IMR-90 (cell line): ENCODE data around the gene ARHGEF39. TPM values are rescaled to one million over a fixed set of nuclear protein-coding genes. Genes with fewer than 3 reads are reported as not detected.

Source experiments
- ATAC-seq: fragments of 200-7000 bp; cut with Tn5 transposase; 2 replicates; pipeline ENCODE4 v1.9.1; 2020; ENCODE audit warnings: low read depth, mild to moderate bottlenecking, moderate library complexity
- BruUV-seq: library from RNA; stranded (reverse); fragments of 400-500 nt; replicated peaks from 2 replicates; lab custom pipeline; 2021; lab: Mats Ljungman, UMichigan
- CTCF ChIA-PET: fragments of 300-600 bp; formaldehyde crosslinking; extraction: SDS; loops from one replicate; lab custom pipeline; 2021; ENCODE audit warnings: antibody characterized with exemption; lab: Yijun Ruan, JAX
- POLR2A ChIA-PET: fragments of 300-600 bp; sonication (Branson Sonifier 250); formaldehyde crosslinking; loops from one replicate; lab custom pipeline; 2022; ENCODE audit warnings: antibody characterized with exemption; ENCODE audit not compliant: unreplicated experiment; lab: Charles Lee
- DNase-seq: peaks from one replicate; pipeline ENCODE4 v3.0.0; 2013
- H2AFZ ChIP-seq: replicated peaks from 2 replicates; pipeline ENCODE3; 2013; ENCODE audit warnings: low read length, mild to moderate bottlenecking; ENCODE audit not compliant: poor library complexity
- H2AK5ac ChIP-seq: 2 replicates; pipeline ENCODE4 v1.6.1; 2013; ENCODE audit warnings: low read depth, low read length, inconsistent platforms
- H2AK9ac ChIP-seq: replicated peaks from 2 replicates; pipeline ENCODE3; 2013; ENCODE audit warnings: mild to moderate bottlenecking, low read depth, low read length, moderate library complexity; ENCODE audit not compliant: poor library complexity
- H2BK120ac ChIP-seq: 2 replicates; pipeline ENCODE4 v1.6.1; 2013; ENCODE audit warnings: low read depth, low read length, inconsistent platforms
- H2BK15ac ChIP-seq: 3 replicates; pipeline ENCODE4 v1.6.1; 2013; ENCODE audit warnings: low read depth, low read length, inconsistent platforms
- H2BK20ac ChIP-seq: 2 replicates; pipeline ENCODE4 v1.6.1; 2013; ENCODE audit warnings: low read depth, mild to moderate bottlenecking, inconsistent platforms, low read length, moderate library complexity
- H2BK5ac ChIP-seq: 2 replicates; pipeline ENCODE4 v1.6.1; 2013; ENCODE audit warnings: mild to moderate bottlenecking, low read depth, low read length, inconsistent platforms; ENCODE audit not compliant: poor library complexity, severe bottlenecking
- H3K14ac ChIP-seq: replicated peaks from 2 replicates; pipeline ENCODE4 v1.6.1; 2013; ENCODE audit warnings: low read depth, low read length, inconsistent platforms
- H3K18ac ChIP-seq: 2 replicates; pipeline ENCODE4 v1.6.1; 2013; ENCODE audit warnings: low read depth, low read length, control low read depth
- H3K23ac ChIP-seq: 2 replicates; pipeline ENCODE4 v1.6.1; 2013; ENCODE audit warnings: low read depth, low read length, inconsistent platforms
- H3K27ac ChIP-seq: 2 replicates; pipeline ENCODE4 v1.5.1; 2013; ENCODE audit warnings: mild to moderate bottlenecking, control low read depth, low read length; ENCODE audit not compliant: insufficient read depth
- H3K27me3 ChIP-seq: 2 replicates; pipeline ENCODE4 v1.6.1; 2013; ENCODE audit warnings: low read length; ENCODE audit not compliant: control insufficient read depth, insufficient read depth
- H3K36me3 ChIP-seq: 2 replicates; pipeline ENCODE4 v1.6.1; 2013; ENCODE audit warnings: low read length, mixed read lengths; ENCODE audit not compliant: control insufficient read depth, insufficient read depth
- H3K4ac ChIP-seq: 2 replicates; pipeline ENCODE4 v1.6.1; 2013; ENCODE audit warnings: low read depth, low read length, inconsistent platforms
- H3K4me1 ChIP-seq: 2 replicates; pipeline ENCODE4 v1.6.1; 2013; ENCODE audit warnings: low read length, mixed read lengths; ENCODE audit not compliant: control insufficient read depth, insufficient read depth
- H3K4me2 ChIP-seq: 2 replicates; pipeline ENCODE4 v1.6.1; 2013; ENCODE audit warnings: low read depth, mild to moderate bottlenecking, control low read depth, low read length, moderate library complexity
- H3K4me3 ChIP-seq: 2 replicates; pipeline ENCODE4 v1.5.1; 2013; ENCODE audit warnings: low read depth, mild to moderate bottlenecking, control low read depth, low read length, moderate library complexity; ENCODE audit not compliant: insufficient read depth
- H3K56ac ChIP-seq: 2 replicates; pipeline ENCODE4 v1.6.1; 2013; ENCODE audit warnings: low read length, inconsistent platforms; ENCODE audit not compliant: insufficient read depth; ENCODE audit errors: extremely low read depth
- H3K79me1 ChIP-seq, 2 experiments: 2 replicates each; pipeline ENCODE4 v1.6.1; 2013; ENCODE audit warnings: low read length in 2 of 2, inconsistent platforms in 1 of 2, low read depth in 1 of 2
- H3K9ac ChIP-seq: 2 replicates; pipeline ENCODE4 v1.6.1; 2013; ENCODE audit warnings: low read depth, low read length, control low read depth
- H3K9me1 ChIP-seq: 2 replicates; pipeline ENCODE4 v1.6.1; 2013; ENCODE audit warnings: low read length, inconsistent platforms; ENCODE audit not compliant: insufficient read depth
- H3K9me3 ChIP-seq: 2 replicates; pipeline ENCODE4 v1.6.1; 2013; ENCODE audit warnings: low read length; ENCODE audit not compliant: control insufficient read depth, insufficient read depth
- H4K20me1 ChIP-seq: 2 replicates; pipeline ENCODE4 v1.6.1; 2013; ENCODE audit warnings: low read length, inconsistent platforms; ENCODE audit not compliant: insufficient read depth
- H4K5ac ChIP-seq: 2 replicates; pipeline ENCODE4 v1.6.1; 2013; ENCODE audit warnings: mild to moderate bottlenecking, low read depth, low read length, control low read depth
- H4K8ac ChIP-seq, 2 experiments: 2 replicates each; pipeline ENCODE4 v1.6.1; 2013; ENCODE audit warnings: low read depth in 2 of 2, low read length in 2 of 2, control low read depth in 1 of 2, inconsistent platforms in 1 of 2
- H4K91ac ChIP-seq: 2 replicates; pipeline ENCODE4 v1.6.1; 2013; ENCODE audit warnings: low read depth, low read length, inconsistent platforms; ENCODE audit not compliant: insufficient read depth
- MAZ ChIP-seq: IDR thresholded peaks from 2 replicates; pipeline ENCODE4 v1.6.1; 2012; ENCODE audit warnings: low read depth, mild to moderate bottlenecking, low read length, improper control_type of control experiment, moderate library complexity, borderline replicate concordance
- MXI1 ChIP-seq: IDR thresholded peaks from 2 replicates; pipeline ENCODE4 v1.6.1; 2012; ENCODE audit warnings: low read depth, mild to moderate bottlenecking, low read length, moderate library complexity, borderline replicate concordance
- RAD21 ChIP-seq: IDR thresholded peaks from 2 replicates; pipeline ENCODE4 v1.6.1; 2012; ENCODE audit warnings: low read length, improper control_type of control experiment
- RCOR1 ChIP-seq: IDR thresholded peaks from 2 replicates; pipeline ENCODE4 v1.6.1; 2012; ENCODE audit warnings: mild to moderate bottlenecking, low read length, improper control_type of control experiment; ENCODE audit not compliant: insufficient replicate concordance
- RFX5 ChIP-seq: IDR thresholded peaks from 2 replicates; pipeline ENCODE4 v1.8.0; 2012; ENCODE audit warnings: low read depth, mild to moderate bottlenecking, low read length, moderate library complexity
- SMC3 ChIP-seq: fragments of 150-350 bp; IDR thresholded peaks from 2 replicates; pipeline ENCODE4 v1.6.1; 2016; ENCODE audit warnings: low read depth, mild to moderate bottlenecking, antibody characterized with exemption, low read length, moderate library complexity
- WGBS, 2 experiments: methylation state at CpG; one replicate each; pipeline versions ENCODE4 v1.1.5 to v1.1.7; 2013; ENCODE audit warnings: missing lambda C conversion rate in 2 of 2; ENCODE audit not compliant: insufficient read length in 1 of 2; ENCODE audit errors: extremely low coverage in 2 of 2; 5-methylcytosine and 5-hydroxymethylcytosine counted together
- dilution Hi-C: fragments of 300-500 bp; cut with HindIII; formaldehyde crosslinking; loops from one replicate; pipeline ENCODE4 v1.14.3; 2018; ENCODE audit warnings: low sequenced_read_pairs; ENCODE audit not compliant: unreplicated experiment
- in situ Hi-C: fragments of 300-500 bp; cut with MboI; formaldehyde crosslinking; loops from 3 replicates; pipeline ENCODE4 v1.14.3; 2019; ENCODE audit warnings: low sequenced_read_pairs, inconsistent platforms, mixed read lengths
- intact Hi-C: fragments of 100-400 bp; cut with micrococcal nuclease; formaldehyde crosslinking; loops from 2 replicates; pipeline ENCODE4 v1.10.0; 2022
- polyA plus RNA-seq, 3 experiments: library from polyadenylated mRNA; depleted of rRNA; stranded (reverse); fragments of >200 nt; gene quantifications; 2 replicates each; pipeline ENCODE4 v1.2.3, GENCODE V29; 2012; ENCODE audit warnings: low replicate concordance in 1 of 3
- total RNA-seq: library from RNA; depleted of rRNA; stranded (reverse); fragments of >200 nt; gene quantifications from 2 replicates; pipeline ENCODE4 v1.2.3, GENCODE V29; 2012
- TF ChIP-seq, protein P1 (sequence below): fragments of 150-350 bp; IDR thresholded peaks from 2 replicates; pipeline ENCODE4 v1.6.1; 2017; ENCODE audit warnings: mild to moderate bottlenecking, antibody characterized with exemption, low read length, low read depth
- TF ChIP-seq, protein P2 (sequence below): conservative IDR thresholded peaks from 2 replicates; pipeline ENCODE4 v1.5.1; 2012; ENCODE audit warnings: mild to moderate bottlenecking, low read depth, low read length, improper control_type of control experiment

The ARHGEF39 gene
- total and polyA plus RNA-seq, 2 of the 4 experiments (the other 2 are of a cell fraction): 2.5 to 2.8 TPM

DNA sequence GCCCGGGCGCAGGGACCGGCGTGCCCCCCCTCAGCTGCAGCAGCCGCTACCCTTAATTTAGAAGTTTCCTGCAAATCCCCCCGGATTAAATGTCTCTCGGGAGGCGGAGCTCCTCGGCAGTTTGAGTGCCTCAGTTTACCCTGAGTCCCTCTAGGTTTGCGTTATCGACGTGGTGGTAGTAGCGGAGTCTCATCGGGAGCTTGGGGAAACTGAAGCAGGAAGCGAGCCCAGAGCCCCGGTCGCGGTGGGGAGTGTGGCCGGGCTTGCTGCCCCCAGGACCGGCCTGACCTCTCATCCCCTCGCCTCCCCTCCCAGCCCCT lies 25.3 kb upstream of the ARHGEF39 start:
- Histone ChIP-seq H3K27me3 (no peaks in the 10 kb centered on the region), H3K14ac (peak overlapping the region; percentile 97), H2BK20ac (peak overlapping the region; percentile 82), H3K23ac (peak overlapping the region; percentile 93), H3K36me3 (peaks cover 28% of the 10 kb centered on the region), H4K8ac (peak overlapping the region; percentile 93 to 98), H4K91ac (peak overlapping the region; percentile 99), H4K5ac (peak overlapping the region; percentile 73), H3K4ac (peak overlapping the region; percentile 99), H3K4me3 (peak overlapping the region; percentile 83), H3K79me1 (peaks cover 0 to 55% of the 10 kb centered on the region in 2 experiments; a peak in 3 of 4 replicates), H3K4me1 (peaks cover 21% of the 10 kb centered on the region), H2AK5ac (peak overlapping the region; percentile 94), H2BK15ac (peak overlapping the region; percentile 95; the same call in 2 of the 3 replicates), H2BK5ac (peak overlapping the region; percentile 98), H3K18ac (peak overlapping the region; percentile 93), H3K27ac (peak overlapping the region; percentile 98), H4K20me1 (peaks cover 45% of the 10 kb centered on the region), H3K9ac (peak overlapping the region; percentile 95), H3K9me3 (no peaks in the 10 kb centered on the region), H2AFZ (peak overlapping the region; percentile 84), H2BK120ac (peak overlapping the region; percentile 86), H3K9me1 (peaks cover 14% of the 10 kb centered on the region), H3K4me2 (peak overlapping the region; percentile 83), H2AK9ac (peak overlapping the region; percentile 98), H3K56ac (peak overlapping the region; percentile 97)
- 0% methylated on average over 5 of the region's 21 CpGs; no CpG with 5 or more reads in 1 of the 2 experiments for WGBS, 2 experiments
- intact Hi-C loops: loop anchor here (2.0 to 5.0 kb wide), 2 partner anchors 33 to 39 kb away; partner anchors contain the start of genes CCDC107 and RMRP
- dilution Hi-C loops: no loop called here
- in situ Hi-C loops: no loop called here
- ChIA-PET CTCF (interaction anchor here (0.7 to 1.2 kb wide), 2 partner anchors 29 to 37 kb away, joined by 3 to 4 read pairs; no protein-coding TSS in a partner anchor), POLR2A (interaction anchor here (0.5 to 2.6 kb wide), 10 partner anchors 10 to 203 kb away, joined by 3 to 25 read pairs (median 4); partner anchors contain the start of genes CREB3 and TLN1)
- ATAC-seq (no peak), DNase-seq (peak; percentile 63)
- TF ChIP-seq MXI1: no peak
- TF ChIP-seq RCOR1: no peak
- no peak for TF ChIP-seq SMC3
- TF ChIP-seq MAZ: no peak
- no peak for TF ChIP-seq RFX5
- TF ChIP-seq, protein P1, sequence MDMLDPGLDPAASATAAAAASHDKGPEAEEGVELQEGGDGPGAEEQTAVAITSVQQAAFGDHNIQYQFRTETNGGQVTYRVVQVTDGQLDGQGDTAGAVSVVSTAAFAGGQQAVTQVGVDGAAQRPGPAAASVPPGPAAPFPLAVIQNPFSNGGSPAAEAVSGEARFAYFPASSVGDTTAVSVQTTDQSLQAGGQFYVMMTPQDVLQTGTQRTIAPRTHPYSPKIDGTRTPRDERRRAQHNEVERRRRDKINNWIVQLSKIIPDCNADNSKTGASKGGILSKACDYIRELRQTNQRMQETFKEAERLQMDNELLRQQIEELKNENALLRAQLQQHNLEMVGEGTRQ: no peak
- TF ChIP-seq, protein P2, sequence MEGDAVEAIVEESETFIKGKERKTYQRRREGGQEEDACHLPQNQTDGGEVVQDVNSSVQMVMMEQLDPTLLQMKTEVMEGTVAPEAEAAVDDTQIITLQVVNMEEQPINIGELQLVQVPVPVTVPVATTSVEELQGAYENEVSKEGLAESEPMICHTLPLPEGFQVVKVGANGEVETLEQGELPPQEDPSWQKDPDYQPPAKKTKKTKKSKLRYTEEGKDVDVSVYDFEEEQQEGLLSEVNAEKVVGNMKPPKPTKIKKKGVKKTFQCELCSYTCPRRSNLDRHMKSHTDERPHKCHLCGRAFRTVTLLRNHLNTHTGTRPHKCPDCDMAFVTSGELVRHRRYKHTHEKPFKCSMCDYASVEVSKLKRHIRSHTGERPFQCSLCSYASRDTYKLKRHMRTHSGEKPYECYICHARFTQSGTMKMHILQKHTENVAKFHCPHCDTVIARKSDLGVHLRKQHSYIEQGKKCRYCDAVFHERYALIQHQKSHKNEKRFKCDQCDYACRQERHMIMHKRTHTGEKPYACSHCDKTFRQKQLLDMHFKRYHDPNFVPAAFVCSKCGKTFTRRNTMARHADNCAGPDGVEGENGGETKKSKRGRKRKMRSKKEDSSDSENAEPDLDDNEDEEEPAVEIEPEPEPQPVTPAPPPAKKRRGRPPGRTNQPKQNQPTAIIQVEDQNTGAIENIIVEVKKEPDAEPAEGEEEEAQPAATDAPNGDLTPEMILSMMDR: no peak
- TF ChIP-seq RAD21: no peak
- no TSS peak for BruUV-seq
